GM19240 (cell line): Measurements from ENCODE around the gene PRUNE2.

Experiments used
- DNase-seq: peaks from one replicate; pipeline ENCODE4 v3.0.0; 2011; ENCODE audit warnings: low spot score; ENCODE audit not compliant: insufficient read length

The PRUNE2 gene

DNA sequence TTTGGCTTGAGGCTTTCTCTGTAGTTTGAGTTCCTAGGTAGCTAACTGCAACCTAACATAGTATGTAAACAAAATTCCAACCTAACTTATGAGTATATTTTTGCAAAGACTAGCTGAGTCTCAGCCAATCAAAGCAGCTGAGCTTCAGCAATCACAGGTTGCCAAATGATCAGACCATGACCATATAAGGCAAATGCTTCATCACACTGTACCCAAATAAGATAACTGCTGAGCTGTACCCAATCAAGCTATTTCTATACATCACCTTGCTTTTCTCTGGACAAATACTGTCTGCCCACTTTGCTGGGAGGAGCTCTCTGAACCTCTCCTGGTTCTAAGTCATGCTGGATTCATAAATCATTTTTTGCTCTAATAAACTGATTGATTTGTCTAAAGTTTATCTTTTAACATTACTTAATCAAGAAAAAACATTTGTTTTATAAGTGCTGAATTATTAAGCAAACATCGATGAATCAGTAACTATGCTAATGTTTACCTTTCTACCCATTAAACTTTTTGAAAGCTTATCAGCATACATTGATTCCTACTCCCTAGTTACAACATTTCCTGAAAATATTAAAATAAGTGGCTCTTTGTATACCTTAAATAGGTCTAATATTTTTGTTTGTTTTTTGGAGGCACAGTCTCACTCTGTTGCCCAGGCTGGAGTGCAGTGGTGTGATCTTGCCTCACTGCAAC, 271.4 kb downstream of the PRUNE2 start:
- no peak for DNase-seq

DNA sequence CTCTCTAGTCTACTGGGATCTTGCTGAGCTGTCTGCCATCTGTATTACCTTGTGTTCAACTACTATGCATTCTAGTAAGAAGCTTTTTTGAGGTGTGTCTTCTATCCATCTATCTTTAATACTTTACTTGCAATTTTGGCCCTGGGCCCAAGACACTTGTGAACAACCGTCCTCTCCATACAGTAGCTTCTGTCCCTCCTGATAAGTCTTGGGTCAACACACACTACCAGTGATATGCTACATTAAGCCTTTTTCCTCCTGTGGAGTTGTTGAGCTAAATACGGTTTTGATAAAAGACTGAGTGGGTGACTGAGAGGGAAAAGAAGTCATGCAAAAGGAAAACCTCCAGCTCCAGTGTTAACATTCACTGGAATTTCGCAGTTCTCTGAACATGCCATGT, 275.0 kb downstream of the PRUNE2 start:
- no peak for DNase-seq

- no peak for DNase-seq
Measured at GRCh38 chr9:76629205-76629990, 276.5 kb downstream of the PRUNE2 start.

GRCh38 chr9:76628155-76628554, 277.8 kb downstream of the PRUNE2 start:
- DNase-seq: no peak

DNA sequence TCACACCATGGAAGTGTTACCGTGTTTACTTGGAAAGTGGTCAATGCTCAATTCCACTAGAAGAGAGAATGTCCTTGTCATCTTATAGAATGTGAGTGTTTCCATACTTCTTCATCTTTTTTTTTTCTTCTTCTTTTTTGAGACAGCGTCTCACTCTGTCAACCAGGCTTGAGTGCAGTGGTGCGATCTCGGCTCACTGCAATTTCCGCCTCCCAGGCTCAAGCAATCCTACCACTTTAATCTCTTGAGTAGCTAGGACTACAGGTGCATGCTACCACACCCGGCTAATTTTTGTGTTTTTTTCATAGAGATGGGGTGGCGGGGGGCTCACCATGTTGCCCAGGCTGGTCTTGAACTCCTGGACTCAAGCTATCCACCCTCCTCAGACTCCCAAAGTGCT, 278.9 kb downstream of the PRUNE2 start:
- no peak for DNase-seq

DNA sequence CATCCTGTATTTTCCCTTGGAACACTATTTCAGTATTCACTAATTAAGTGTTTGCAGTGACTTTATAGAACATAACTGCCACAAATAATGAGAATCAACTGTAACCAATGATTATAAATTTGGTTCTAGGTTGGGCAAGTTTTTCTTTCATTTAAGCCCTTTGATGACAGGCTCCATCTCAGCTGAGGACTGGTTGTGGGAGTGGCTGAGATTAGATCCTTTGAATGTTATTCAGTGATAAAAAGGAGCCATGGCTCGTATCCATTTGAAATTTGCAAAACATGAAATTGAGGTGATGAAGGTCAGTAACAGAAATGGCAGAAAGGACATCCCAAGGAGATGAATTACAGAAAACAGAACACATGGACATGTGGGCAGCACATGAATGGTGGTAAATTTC, 279.8 kb downstream of the PRUNE2 start:
- DNase-seq: no peak

DNA sequence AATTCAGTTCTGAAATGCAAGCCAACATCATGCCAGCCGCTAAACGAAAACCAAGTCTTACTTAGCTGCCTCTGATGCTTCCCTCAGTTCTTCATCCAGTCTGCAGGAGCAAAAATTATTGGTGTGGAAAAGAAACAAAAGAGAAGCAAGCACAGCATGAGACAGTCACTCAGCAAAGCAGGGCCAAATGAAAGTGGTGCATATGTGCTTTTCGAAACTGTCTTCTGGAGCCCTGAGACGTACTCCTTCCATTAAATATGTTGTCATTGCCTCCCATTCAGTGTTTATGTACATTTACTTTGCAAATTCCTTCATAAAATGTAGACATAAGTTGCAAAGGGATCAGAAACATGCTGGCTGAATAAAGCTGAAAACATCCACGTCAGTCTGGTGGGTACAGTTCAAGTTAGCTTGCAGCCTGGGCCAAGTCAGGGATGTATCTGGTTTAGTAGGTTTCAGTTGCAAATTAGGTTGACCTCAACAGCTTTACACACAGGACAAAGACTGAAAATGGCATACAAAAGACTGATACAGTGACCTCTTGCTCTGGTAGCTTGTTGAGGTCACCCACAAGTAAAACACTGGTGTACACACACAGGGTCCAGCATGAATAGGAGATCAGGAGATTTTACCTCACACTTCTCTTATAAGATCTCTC, 281.4 kb downstream of the PRUNE2 start:
- peak; percentile 11 for DNase-seq

- DNase-seq: no peak
Measured at GRCh38 chr9:76620996-76621395, 284.9 kb downstream of the PRUNE2 start.

- no peak for DNase-seq
Measured at GRCh38 chr9:76620581-76620980, 285.3 kb downstream of the PRUNE2 start.

- no peak for DNase-seq
Measured at GRCh38 chr9:76619640-76620039, 286.3 kb downstream of the PRUNE2 start.

GRCh38 chr9:76619197-76619596, 286.7 kb downstream of the PRUNE2 start:
- no peak for DNase-seq

- no peak for DNase-seq
Measured at GRCh38 chr9:76618762-76619161, 287.2 kb downstream of the PRUNE2 start.

GRCh38 chr9:76617497-76618175, 288.3 kb downstream of the PRUNE2 start:
- no peak for DNase-seq

DNA sequence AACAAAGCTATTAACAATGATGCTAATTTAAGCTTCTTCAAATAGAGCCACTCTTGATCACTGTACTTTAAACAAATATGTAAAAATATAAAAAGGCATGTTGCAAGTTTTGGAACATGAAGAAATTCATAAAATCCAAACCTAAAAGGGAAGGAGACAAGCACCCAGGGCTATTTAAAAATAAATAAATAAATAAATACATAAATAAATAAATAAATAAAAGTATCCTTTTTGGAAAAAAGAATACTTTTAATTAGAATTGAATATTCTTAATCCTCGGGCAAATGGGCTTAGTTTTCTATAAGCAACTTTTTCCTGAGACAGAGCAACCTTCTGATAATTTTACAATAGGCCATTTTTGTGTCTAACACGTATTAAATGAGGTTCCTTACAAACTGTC, 289.1 kb downstream of the PRUNE2 start:
- no peak for DNase-seq

- DNase-seq: no peak
Measured at GRCh38 chr9:76615177-76615603, 290.7 kb downstream of the PRUNE2 start.

DNA sequence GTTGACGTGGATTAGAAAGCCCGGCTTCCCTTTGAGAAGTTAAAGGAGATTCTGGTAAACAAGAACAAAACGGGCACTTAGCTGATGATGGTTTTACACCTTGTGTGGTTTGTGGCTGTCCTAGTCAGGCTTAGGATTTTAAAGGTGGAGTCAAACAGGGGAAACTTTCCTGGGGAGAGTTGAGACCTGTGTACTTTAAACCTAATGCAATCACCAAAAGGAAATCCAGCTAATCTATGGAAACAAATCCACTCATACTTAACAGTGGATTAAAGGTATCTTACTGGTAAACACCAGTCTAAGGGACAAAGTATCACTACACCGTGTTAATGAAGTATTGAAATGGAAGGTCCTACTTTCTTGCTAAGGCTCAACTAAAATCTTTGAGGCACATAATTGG, 291.9 kb downstream of the PRUNE2 start:
- DNase-seq: no peak

GRCh38 chr9:76613150-76613781, 292.6 kb downstream of the PRUNE2 start:
- no peak for DNase-seq

DNA sequence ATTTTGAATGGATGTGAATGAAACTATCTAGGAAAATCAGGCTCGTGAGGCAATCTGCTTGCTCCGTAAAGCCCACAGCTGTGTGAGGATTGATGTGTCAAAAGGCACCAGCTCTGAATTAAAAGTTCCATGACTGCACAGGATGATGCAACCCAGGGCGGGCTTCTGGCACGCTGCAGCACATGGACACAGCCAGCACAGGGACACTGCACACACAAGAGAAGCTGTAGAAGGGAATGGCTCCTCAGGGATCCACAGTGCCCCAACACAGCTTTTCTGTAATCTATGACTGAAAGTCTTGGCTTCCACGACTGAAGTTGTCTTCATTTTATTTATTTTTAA, 295.9 kb downstream of the PRUNE2 start:
- no peak for DNase-seq

DNA sequence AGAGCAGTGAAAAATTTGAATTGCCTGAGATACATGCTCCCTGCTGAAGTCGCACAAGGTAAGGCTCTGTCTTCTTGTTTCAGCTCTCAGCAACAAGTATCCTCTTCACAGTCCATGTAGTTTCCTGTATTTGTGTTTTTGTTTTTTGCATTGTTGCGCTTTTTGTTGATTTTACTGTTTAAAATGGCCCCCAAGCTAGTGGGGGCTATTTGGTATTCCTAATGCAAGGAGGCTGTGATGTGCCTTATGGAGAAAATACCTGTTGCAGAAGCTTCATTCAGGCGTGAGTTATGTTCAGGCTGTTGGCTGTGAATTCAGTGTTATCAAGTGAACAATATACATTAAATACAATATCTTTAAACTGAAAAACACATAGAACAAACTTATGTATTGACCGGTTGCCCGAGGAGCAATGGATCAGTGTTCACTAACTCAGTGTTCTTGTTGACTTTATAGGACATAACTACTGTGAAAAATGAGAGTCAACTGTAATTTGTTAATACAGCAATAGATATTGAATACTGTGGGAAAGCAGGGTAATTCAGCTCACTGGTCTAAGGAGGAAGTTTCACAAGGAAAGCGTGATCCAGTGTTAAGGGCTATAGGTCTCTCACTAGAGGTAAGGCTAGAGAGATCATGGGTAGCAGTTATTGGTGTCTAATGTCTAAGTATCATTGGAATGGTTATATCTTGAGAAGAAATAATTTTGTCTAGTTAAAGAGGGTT, 296.5 kb downstream of the PRUNE2 start:
- DNase-seq: no peak

- no peak for DNase-seq
Measured at GRCh38 chr9:76608575-76609273, 297.2 kb downstream of the PRUNE2 start.
